HepG2 (cell line): ENCODE measurements around the gene F7. TPM values are rescaled to one million over a fixed set of nuclear protein-coding genes. Genes with fewer than 3 reads are reported as not detected.
A peak's percentile ranks its signal among the peaks of the same experiment; 100 is the strongest.

Source experiments
- EEA1 ChIP-seq: sonication (generic); formaldehyde crosslinking; IDR thresholded peaks from 2 replicates; pipeline ENCODE4 v1.5.1; 2020; ENCODE audit warnings: mild to moderate bottlenecking, missing genetic modification reagents, borderline replicate concordance
- IRX3 ChIP-seq: sonication (generic); formaldehyde crosslinking; IDR thresholded peaks from 2 replicates; pipeline ENCODE4 v1.8.1; 2023; ENCODE audit warnings: mild to moderate bottlenecking, low read depth, missing genetic modification reagents, borderline replicate concordance
- KDM1A ChIP-seq: IDR thresholded peaks from 2 replicates; pipeline ENCODE4 v1.6.1; 2016; ENCODE audit warnings: missing compliant biosample characterization
- KDM5B ChIP-seq: sonication (generic); formaldehyde crosslinking; IDR thresholded peaks from 2 replicates; pipeline ENCODE4 v1.4.0; 2020; ENCODE audit warnings: missing genetic modification reagents, mild to moderate bottlenecking, borderline replicate concordance
- POLR2G ChIP-seq: fragments of 200-400 bp; formaldehyde crosslinking; IDR thresholded peaks from 2 replicates; pipeline ENCODE4 v1.6.1; 2018; ENCODE audit warnings: mild to moderate bottlenecking, low read depth, low read length, moderate library complexity
- ZBTB42 ChIP-seq: sonication (generic); formaldehyde crosslinking; IDR thresholded peaks from 2 replicates; pipeline ENCODE4 v1.5.0; 2020; ENCODE audit warnings: mild to moderate bottlenecking, missing genetic modification reagents
- ZNF460 ChIP-seq: sonication (generic); formaldehyde crosslinking; IDR thresholded peaks from 2 replicates; pipeline ENCODE4 v1.5.1; 2020; ENCODE audit warnings: missing genetic modification reagents, mild to moderate bottlenecking, borderline replicate concordance
- ZNF546 ChIP-seq: sonication (generic); formaldehyde crosslinking; conservative IDR thresholded peaks from 2 replicates; pipeline ENCODE4 v1.8.1; 2023; ENCODE audit warnings: mild to moderate bottlenecking, missing genetic modification reagents
- ZNF614 ChIP-seq: IDR thresholded peaks from 2 replicates; pipeline ENCODE4 v1.6.1; 2018; ENCODE audit warnings: missing biosample characterization, missing genetic modification reagents, inconsistent platforms, borderline replicate concordance
- ZNF737 ChIP-seq: sonication (generic); formaldehyde crosslinking; IDR thresholded peaks from 2 replicates; pipeline ENCODE4 v1.5.0; 2020; ENCODE audit warnings: missing genetic modification reagents, mild to moderate bottlenecking, borderline replicate concordance
- polyA plus RNA-seq, 8 experiments: library from polyadenylated mRNA; depleted of rRNA in 3 of 8; stranded (reverse) in 7 of 8; unstranded in 1 of 8; fragments of >200 nt; fragmentation: Illumina TruSeq in 4 of 8; extraction: Trizol in 4 of 8; gene quantifications; 2 replicates each; pipeline versions ENCODE4 v1.2.1 to v1.2.3, GENCODE V29; 2011 to 2016; ENCODE audit warnings: low read depth in 4 of 8, missing spikeins in 1 of 8, mixed read lengths in 1 of 8; ENCODE audit not compliant: insufficient read depth in 1 of 8
- total RNA-seq, 5 experiments: library from RNA; depleted of rRNA; stranded (reverse); fragments of >200 nt; fragmentation: Illumina TruSeq; extraction: Trizol; gene quantifications; 2 replicates each; pipeline ENCODE4 v1.2.3, GENCODE V29; 2016; ENCODE audit warnings: low read depth in 1 of 5
- TF ChIP-seq, protein P1 (sequence below): sonication (generic); formaldehyde crosslinking; IDR thresholded peaks from 2 replicates; pipeline ENCODE4 v1.5.1; 2020; ENCODE audit warnings: mild to moderate bottlenecking, moderate library complexity, missing genetic modification reagents
- TF ChIP-seq, protein P2 (sequence below): sonication (generic); formaldehyde crosslinking; IDR thresholded peaks from 2 replicates; pipeline ENCODE4 v1.8.0; 2022; ENCODE audit warnings: missing genetic modification reagents, mild to moderate bottlenecking, inconsistent platforms, borderline replicate concordance
- TF ChIP-seq, protein P3 (sequence below): sonication (generic); formaldehyde crosslinking; IDR thresholded peaks from 2 replicates; pipeline ENCODE4 v1.5.1; 2020; ENCODE audit warnings: missing genetic modification reagents, mild to moderate bottlenecking, borderline replicate concordance

F7 gene
- total and polyA plus RNA-seq, 2 of the 13 experiments (the other 11 are each of a cell fraction or from before 2014, with no cell fraction given): 12.6 to 26.5 TPM

DNA sequence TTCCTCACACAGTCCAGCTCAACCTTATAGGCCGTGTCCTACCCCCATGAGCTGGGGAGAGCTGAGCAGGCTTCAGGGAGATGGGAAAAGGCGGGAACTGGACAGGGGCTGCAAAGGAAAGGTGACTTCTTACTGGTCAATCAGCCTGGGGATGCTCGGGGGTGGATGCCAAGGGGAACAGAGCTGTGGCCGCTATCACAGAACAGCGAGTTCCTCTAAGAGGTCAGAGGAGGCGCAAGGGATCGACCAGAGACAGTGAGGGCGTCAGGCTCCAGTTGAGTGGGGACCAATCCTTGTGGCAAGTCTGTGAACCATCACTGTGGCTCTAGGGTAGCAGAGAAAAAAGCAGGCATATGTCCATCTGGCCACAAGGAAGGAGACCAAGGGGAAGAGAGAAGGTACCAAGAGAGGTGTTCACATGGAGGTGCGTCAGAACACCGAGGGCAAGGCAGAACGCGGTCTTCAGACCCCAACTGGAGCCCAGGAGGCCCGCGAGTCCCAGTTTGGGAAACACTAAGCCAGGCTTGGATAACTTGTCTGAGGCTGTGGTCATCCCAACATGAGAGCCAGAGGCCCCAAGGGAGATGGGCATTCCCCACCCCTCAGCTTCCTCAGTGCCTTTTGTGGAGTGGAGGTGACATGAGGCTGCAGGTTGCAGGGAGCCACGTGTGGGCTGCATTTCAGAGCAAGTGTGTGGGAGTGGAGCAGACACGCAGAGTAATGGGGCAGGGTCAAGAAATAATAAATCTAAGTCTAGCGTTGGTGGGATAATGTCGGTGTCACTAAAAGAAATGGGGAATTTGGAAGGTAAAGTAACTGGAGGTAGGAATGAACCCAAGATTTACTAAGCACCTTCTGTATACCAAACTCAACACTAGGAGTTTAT, 20.9 kb downstream of the F7 start (continued):
- TF ChIP-seq ZBTB42 (CRISPR knock-in tag) (no peak), POLR2G (peak; percentile 48; the same call in 1 of the 2 replicates), KDM1A (CRISPR knock-in tag) (no peak), KDM5B (peak; percentile 23; the same call in 1 of the 2 replicates), ZNF460 (CRISPR knock-in tag) (no peak), IRX3 (CRISPR knock-in tag) (no peak), EEA1 (CRISPR knock-in tag) (0 out of 2 replicates have a peak, but pooled peaks have one; percentile 18), ZNF737 (CRISPR knock-in tag) (no peak), ZNF614 (no peak), ZNF546 (CRISPR knock-in tag) (no peak)
- TF ChIP-seq, protein P1, sequence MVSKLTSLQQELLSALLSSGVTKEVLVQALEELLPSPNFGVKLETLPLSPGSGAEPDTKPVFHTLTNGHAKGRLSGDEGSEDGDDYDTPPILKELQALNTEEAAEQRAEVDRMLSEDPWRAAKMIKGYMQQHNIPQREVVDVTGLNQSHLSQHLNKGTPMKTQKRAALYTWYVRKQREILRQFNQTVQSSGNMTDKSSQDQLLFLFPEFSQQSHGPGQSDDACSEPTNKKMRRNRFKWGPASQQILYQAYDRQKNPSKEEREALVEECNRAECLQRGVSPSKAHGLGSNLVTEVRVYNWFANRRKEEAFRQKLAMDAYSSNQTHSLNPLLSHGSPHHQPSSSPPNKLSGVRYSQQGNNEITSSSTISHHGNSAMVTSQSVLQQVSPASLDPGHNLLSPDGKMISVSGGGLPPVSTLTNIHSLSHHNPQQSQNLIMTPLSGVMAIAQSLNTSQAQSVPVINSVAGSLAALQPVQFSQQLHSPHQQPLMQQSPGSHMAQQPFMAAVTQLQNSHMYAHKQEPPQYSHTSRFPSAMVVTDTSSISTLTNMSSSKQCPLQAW (CRISPR knock-in tag): 0 out of 2 replicates have a peak, but pooled peaks have one; percentile 27
- TF ChIP-seq, protein P2, sequence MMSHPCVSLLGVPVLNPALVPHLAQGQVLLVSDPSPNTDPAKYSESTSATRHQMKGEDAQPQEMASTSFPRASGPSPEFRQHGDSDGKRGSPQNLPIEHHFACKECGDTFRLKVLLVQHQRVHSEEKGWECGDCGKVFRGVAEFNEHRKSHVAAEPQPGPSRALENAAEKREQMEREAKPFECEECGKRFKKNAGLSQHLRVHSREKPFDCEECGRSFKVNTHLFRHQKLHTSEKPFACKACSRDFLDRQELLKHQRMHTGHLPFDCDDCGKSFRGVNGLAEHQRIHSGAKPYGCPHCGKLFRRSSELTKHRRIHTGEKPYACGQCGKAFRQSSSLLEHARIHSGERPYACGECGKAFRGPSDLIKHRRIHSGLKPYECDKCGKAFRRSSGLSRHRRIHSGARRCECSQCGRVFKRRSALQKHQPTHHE: no peak
- TF ChIP-seq, protein P3, sequence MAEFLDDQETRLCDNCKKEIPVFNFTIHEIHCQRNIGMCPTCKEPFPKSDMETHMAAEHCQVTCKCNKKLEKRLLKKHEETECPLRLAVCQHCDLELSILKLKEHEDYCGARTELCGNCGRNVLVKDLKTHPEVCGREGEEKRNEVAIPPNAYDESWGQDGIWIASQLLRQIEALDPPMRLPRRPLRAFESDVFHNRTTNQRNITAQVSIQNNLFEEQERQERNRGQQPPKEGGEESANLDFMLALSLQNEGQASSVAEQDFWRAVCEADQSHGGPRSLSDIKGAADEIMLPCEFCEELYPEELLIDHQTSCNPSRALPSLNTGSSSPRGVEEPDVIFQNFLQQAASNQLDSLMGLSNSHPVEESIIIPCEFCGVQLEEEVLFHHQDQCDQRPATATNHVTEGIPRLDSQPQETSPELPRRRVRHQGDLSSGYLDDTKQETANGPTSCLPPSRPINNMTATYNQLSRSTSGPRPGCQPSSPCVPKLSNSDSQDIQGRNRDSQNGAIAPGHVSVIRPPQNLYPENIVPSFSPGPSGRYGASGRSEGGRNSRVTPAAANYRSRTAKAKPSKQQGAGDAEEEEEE (CRISPR knock-in tag): no peak
- TF ChIP-seq, all 625 proteins: peak for 16
